HG03575 (cell line): ENCODE measurements around the gene PTGES2.
A peak's percentile ranks its signal among the peaks of the same experiment; 100 is the strongest.

Experiments used
- ATAC-seq: cut with Tn5 transposase; IDR thresholded peaks from one replicate; pipeline ENCODE4 v1.9.1; 2021; ENCODE audit not compliant: unreplicated experiment, insufficient number of reproducible peaks, low FRiP score; ENCODE audit errors: extremely low read depth

The PTGES2 gene

DNA sequence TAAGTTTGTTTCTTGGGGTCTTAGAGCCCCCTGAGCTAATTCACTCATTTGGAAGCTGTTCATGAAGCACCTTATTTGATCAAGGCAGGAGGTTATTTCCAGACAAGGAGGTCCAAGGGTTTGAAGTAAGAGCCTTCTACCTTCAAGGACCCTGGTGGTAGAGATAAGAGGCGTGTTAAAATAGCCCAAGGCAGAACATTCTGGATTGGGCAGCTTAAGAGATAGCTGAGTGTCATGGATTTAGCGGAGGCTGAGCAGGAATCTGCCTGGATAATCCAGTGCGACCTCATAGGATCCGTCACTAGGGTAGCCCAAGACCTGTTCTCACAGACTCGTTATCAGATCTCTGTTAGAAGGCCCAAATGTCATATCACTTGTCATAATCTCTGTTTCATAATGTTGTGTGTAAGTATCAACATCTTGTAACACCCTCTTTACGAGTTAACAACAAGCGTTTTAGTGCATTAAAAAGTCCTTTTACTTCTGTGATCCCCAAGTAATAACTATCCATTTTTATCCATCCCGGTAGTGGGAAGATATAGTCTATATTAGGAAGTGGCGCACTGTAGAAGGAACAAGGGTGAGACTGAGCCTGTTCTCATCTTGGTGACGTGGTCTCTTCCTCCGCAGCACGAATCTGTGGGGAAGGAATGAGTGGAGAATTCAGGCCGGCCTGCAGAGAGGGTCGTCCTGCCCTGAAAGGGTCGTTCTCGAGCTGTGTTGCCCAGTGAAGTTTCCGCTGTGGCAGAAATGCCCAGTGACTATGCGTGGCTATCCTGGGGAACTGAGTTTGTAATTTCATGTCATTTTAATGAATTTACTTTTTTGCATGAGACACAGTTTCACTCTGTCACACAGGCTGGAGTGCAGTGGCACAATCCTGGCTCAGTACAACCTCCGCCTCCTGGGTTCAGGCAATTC, 30.7 kb downstream of the PTGES2 start:
- no peak for ATAC-seq

DNA sequence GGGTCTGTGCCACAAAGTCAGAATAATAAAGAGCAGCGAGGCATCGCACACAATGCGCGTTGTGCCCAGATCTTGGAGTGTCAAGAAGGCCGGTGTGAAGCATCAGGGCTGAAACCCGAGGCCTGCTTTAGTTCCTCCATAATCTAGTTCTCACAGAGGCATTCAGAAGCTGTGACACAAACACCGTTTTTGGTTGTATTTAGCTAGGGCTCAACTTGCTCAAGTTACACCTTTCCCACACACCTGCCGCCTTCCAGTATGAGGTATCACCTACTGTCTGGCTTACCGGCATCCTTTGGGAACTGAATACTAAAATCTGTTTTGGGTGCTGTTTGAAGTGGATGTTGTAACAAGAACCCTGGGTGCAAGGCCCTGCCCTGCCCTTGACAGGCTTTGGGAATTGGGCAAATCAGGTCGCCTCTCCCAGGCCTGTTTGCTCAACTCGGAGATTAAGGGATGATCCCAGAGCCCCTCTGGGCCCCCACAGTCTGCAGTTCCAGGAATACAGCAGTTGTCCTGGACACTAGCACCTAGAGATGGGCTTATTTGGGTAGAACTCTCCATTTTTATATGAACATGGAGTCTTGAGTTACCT, 32.5 kb downstream of the PTGES2 start:
- ATAC-seq = no peak

DNA sequence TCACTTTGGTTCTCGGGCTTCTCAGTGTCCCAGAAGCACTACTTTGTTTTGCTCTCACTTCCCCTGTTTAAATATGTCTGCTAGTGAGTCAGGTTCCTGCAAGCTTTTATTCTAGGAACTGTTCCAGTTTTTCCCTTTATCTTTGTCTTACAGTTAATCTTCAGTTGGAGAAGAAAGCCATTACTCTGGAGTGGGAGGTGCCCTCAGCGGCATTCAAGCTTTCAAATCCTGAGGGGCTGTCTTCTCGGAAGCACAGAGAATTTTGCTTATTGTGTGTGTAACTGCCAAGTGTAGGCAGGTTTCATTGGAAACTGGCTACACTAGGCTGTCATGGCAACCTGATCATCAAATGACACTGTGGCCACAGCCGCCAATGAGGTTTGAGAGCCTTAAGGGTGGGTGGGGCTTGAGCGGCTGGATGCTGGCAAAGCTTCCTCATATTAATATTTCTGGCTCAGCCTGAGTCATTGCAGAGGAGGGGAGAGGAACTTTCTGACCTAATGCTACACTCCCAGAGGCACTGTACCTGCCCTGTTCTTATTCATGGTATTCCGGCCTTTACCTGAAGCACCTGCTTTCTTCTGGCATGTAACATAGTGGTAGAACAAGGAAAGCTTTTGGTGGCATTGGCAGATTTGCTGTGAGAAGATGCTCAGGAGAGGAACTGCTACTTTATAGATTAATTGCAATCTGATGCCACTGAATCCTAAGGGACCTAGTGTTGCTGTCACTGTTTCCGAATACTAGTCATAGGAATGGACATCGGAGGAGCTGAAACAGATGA, 33.2 kb downstream of the PTGES2 start:
- peak; percentile 64 for ATAC-seq

DNA sequence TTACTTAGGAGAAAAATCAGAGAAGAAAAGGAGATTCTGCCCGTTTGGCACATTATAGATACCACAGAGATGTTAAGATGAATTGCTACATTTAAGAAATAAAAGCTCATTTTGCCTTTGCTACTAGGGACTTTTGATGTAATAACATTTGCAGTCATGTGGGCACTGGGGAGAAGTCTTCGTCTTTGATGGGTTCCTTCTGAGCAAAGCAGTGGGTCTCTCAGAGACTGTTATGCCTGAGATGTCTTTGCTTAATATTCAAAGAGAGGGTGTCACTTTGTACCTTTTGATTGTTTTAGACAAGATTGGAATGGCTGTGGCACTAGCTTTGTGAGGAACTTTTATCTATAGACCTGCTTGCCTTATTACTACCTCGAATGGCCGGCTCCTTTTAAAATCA, 34.5 kb downstream of the PTGES2 start:
- no peak for ATAC-seq

DNA sequence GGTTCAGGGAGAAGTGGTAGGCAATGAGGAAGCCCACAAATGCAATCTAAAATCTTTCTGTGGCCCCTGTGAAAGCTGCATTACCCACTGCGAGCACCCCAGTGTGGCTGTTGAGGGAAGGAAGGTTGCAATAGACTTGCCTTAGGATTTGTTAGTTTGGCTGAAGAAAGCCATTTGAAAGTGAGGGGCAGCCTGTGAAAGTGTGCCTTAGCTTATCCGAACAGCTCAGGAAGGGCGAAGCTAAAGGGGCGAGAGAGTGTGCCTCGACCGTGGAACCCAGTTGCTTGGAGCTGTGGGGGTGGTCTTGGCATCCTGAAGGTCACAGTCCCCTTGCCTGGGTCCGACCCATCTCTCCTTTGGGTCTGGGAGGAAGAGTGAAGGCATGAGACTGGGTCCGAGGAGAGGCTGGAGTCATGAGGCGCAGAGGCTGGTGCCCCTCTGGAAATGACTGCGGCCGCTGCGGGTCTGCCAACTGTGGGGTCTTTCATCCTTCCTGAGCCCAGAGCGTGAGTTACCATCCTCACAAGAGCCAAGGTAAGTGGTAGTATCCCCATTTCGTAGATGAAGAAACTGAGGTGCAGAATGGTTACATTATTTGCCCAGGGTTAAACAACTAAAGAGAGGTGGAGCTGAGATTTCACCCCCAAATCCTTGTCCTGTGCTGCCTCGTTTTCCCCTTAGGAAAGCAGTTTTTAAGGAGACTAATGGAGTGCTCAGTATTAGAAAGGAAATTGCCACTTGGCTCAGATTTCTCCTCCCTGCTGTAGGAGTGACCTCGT, 35.1 kb downstream of the PTGES2 start:
- ATAC-seq = no peak

DNA sequence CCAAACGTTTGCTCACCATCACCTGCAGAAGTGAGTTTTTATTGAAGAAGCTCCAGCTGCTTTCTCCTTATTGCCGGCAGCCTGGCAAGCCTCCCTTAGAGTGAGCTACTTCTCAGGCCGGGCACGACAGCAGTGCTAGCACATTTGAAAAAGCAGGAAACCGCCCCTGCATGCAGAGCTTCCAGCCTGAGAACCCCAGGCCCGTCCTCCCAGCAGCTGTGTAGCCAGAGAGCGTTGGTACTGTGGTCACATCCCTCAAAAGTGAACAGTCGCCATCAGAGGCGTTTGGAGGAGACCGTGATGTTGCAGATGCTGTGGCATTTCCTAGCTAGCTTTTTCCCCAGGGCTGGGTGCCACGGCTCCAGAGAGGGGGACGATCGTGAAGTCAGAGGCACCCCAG, 36.0 kb downstream of the PTGES2 start:
- ATAC-seq = no peak

DNA sequence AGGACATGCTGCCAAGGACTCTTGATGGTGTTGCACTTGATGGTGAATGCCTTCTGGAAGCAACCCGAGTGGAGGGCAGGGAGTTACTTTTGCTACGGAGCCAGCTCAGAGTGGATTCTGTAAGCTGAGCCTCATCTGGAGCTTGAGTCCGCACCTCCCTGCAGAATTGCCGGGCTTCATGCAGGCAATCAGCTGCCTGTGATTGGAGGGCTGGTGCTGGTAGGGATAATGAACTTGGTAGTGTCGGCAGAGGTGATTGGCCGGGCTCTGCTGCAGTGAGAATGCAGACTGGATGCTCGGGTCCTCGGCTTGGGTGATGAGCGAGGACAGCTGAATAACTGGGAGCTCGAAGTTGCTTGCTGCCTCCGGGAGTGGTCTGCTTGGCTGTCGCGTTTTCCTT, 36.4 kb downstream of the PTGES2 start:
- no peak for ATAC-seq

DNA sequence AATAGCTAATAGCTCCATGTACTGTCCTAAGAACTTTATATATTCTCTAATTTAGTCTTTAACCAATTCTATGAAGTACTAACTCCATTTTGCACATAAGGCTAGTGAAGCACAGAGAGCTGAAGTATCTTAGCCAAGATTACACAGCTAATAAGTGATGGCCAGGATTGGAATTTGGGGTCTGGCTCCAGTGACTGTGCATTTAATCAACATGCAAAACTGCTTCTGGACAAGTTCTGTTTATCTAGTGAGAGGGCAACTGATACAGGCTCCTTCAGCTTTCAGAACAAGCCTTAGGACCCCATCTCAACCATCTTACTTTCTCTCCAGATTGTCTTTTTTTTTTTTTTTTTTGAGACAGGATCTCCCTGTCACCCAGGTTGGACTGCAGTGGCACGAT, 38.2 kb downstream of the PTGES2 start:
- no peak for ATAC-seq

DNA sequence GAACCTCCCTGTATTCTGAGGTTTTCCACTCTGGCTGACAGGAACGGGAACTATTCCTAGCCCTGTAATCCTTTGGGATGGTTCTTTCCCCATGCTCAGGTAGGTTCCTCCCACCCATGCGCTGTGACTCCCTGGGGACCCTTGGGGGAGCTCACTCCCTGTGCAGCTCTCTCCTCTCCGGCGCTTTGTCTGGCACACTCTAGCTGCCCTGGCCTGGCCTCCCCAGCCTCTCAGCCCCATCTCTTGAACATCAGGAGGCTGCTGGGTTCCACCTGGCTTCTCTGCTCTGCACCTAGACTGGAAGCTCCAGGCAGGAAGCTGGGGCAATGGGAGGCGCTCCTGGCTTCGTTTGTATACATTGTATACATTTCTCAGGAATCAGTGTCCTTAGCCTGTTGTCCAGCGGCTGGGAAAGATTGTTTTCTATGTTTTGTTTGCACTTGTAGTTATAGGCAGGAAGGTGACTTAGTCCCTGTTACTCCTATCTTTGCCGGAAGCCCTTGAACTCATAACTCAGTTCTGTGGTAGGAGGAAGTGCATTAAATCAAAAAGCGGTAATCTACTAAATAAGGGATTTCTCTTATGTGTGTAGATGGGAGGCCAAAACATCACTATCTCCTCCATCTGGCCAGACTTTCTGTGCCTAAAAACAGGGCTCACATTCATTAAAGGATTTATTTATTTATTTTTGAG, 39.1 kb downstream of the PTGES2 start:
- no peak for ATAC-seq

DNA sequence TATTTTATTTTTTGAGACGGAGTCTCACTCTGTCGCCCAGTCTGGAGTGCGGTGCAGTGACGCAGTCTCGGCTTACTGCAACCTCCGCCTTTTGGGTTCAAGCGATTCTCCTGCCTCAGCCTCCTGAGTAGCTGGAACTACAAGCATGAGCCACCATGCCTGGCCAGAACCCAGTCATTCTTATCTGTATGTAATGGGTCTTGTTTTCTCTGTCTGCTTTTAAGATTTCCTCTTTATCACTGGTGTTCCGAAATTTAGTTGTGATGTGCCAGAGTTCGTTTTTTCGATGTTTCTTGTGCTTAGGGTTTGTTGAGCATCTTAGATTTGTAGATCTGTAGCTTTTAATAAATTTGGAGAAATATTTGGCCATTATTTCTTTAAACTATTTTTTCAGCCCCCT, 40.3 kb downstream of the PTGES2 start:
- ATAC-seq = no peak

DNA sequence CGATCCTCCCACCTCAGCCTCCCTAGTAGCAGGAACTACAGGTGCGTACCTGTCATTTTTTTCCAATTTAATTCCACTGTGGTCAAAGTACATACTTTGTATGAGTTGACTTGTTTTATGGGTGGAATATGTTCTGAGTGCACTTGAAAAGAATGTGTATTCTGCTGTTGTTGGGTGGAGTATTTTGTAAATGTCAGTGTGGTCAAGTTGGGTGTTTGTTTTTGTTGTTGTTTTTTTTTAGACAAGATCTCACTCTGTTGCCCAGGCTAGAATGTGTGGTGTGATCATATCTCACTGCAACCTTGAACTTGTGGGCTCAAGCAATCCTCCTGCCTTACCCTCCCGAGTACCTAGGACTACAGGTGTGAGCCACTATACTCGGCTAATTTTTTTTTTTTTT, 41.6 kb downstream of the PTGES2 start:
- ATAC-seq = no peak

DNA sequence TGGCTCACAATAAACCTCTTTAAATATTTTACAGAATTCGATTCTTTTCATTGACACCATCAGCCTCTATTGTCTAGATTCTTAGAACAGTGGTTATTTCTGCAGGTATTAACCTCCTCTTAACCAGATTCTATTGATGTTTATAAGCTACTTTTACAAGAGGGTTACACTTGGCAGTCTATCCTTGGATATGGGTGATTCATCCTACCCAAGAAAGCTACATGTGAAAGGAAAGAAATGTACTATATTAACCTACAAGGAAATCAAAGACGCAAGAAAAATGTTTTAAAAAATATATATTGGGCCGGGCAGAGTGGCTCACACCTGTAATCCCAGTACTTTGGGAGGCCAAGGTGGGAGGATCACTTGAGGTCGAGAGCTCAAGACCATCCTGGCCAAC, 42.8 kb downstream of the PTGES2 start:
- no peak for ATAC-seq

DNA sequence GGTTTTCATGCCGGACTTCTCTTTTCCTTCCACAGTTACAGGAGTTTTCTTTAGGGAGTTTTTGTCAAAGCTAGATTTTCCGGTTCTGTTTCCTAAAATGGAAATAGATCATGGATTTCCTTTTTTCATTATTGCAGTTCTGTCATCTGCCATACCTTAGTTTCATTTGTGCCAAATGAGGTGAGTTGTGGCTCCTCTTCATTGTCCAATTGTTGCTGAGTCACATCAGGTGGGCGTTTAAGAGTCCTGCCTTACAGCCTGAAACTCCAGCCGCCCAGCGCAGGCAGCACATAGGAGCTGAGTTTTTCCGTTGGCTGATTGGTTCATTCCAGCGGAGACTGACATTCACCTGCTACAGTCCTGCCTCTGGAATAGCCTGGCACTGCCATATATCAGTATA, 45.4 kb downstream of the PTGES2 start:
- ATAC-seq = no peak

DNA sequence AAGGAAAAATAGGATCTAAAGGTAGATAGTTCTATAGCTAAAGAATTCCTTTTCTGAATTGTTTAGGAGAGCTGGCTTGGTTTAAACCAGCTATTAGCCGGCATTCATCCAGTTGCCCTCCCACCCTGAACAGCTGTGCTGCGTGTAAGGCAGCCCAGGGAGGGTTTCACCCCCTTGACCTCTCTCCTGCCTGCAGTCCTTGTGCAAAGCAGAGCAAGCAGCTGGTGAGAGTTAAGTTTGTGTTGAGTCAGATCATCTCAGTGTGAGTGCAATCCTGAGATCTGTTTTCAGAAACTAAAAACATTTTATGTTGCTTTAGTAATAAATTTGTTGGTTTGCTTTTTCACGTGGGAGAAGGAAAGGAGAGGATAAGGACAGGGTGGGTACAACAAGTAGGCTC, 46.5 kb downstream of the PTGES2 start:
- ATAC-seq = no peak

DNA sequence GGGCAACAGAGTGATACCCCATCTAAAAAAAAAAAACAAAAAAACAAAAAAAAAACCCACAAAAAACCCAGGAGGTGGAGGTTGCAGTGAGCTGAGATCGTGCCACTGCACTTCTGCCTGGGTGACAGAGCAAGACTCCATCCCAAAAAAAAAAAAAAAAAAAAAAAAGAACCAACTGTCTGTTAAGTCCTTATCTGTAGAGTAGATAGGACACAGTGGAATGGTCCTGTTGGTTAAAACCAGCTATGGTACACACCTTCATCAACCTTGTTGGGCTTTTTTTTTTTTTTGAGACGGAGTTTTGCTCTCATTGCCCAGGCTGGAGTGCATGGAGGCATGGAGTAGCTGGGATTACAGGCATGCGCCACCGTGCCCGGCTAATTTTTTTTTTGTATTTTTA, 47.3 kb downstream of the PTGES2 start:
- no peak for ATAC-seq

DNA sequence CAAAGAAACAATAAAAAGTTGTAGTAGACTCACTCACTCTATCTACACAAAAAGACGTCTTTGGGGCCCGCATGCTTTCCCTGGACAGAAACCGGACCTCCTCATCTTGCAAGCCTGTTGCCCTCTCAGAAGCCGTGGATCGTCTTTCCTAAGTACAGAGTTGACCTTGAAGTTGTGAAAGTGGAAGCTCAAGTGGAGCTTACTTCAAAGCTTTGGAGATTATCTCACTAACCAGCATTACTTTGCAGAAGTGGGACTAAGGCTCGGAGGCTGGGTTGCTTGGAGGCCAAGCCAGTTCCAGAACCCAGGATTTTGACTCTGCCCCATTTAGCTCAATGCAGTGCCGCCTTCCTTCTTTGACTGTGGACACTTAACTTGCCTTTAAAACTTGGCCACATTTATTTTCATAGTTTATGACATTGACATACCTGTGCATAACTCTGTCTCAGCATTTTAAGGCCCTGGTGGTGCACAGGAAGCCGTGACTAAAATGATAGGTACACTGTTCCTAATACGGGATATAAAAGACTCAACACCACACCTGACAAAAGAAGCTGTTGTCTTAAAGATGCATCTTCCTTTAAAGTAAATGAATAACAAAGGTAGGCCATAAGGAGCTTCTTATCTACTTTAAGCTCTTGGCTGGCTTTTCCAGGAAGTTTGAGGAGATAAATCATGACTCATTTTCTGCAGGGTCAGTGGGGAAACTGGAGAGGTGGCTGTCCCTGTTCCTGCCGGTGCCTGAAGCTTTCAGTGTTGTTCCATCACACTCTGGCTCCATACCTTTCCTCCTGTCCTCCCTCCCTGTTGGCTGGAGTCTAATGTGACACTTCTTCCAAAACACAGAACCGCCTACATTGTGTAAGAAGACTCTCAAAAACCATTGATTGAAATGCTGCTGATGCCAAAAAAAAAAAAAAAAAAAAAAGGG, 48.8 kb downstream of the PTGES2 start:
- no peak for ATAC-seq

DNA sequence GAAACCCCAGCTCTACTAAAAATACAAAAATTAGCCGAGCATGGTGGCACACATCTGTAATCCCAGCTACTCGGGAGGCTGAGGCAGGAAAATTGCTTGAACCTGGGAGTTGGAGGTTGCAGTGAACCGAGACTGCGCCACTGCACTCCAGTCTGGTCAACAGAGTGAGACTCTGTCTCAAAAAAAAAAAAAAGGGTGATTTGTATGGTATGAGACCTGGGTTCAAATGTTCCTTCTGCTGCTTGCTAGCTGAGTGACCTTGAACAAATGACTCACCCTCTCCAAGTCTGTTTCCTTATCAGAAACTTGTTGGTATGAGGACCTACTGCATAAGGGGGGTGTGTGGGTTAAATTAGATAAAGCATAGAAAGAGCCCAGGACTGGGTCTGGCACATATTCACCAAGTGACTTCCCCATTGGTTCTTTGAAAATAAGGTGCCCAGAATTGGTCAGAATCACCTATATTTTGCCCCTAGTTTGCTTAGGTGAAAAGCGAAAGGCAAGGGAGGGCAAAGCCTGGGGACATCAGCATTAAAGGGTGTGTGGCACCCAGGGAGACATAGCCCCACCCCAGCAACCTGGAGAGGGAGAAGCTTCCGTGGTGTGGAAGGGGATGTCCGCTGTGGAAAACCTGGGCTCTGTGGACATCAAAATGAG, 49.6 kb downstream of the PTGES2 start:
- ATAC-seq = no peak
